Dermis blood vessel endothelial cell (primary cell): ENCODE measurements around the gene SYCE1. TPM values are rescaled to one million over a fixed set of nuclear protein-coding genes. Genes with fewer than 3 reads are reported as not detected.
"Not testable (repeated sequence)": the region's sequence is repeated elsewhere in the genome, so short reads cannot be mapped to it uniquely, and the experiment has no call there.

Experiments used
- DNase-seq: peaks from one replicate; pipeline ENCODE4 v3.0.0; 2010
- total RNA-seq: library from RNA; depleted of rRNA; stranded (reverse); fragments of >200 nt; gene quantifications from 2 replicates; pipeline ENCODE4 v1.2.3, GENCODE V29; 2014

Gene SYCE1
- total RNA-seq, 1 donor from 2014 or later: not detected

DNA sequence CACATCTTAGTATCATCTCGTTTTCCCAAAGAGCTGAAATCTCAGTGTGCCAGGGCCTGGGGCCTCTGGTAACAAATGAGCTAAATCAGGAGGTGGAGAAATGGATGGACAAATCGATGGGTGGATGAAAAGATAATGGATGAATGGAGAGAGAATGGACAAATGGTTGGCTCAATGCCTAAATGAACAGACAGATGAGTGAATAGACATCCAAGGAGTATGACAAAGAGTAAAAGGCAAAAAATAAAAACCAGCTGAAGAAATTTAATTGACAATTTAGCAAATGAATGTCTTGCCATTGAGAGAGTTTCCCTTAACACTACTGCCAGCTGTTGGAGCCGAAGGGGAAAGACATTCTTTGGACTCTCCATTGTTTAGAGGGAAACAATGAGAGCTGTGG, 8.0 kb downstream of the SYCE1 start:
- peak; percentile 37 for DNase-seq

DNA sequence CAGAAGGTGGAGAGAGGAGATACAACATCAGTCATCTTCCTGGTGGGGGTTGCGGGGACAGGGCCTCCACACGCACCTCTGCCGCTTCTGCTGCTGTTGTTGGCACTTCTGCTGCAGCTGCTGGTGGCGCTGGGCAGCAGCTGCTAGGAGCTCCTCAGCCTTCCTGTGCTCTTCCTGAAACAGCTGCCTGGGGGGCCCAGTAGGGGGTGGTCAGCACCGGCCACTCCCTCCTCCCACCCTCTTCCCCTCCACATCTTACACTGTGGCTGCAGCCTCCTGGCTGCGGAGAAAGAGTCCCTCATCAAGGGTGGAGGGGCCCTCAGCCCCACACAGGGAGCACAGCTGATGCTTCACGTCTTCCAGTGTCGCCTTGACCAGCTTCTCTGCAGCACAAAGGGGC, 9.9 kb downstream of the SYCE1 start:
- no peak for DNase-seq

DNA sequence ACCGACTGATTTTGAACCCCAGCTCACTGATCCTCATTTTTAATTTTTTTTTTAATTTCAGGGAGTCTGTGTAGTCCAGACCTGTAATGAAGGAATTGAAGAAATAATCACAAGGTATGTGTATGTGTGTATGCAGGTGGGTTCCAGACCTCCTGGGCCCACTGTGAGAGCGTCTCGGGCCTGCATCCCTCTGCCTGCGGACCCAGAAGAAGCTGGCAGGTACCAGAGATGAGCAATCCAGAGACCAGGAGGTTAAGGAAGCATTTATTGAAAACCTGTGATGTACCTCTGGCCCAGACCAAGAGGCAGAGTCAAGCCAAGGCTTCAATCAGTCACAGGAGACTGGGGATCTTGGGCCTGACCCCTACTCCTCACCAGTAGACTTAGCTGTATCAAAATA, 10.8 kb downstream of the SYCE1 start:
- no peak for DNase-seq

DNA sequence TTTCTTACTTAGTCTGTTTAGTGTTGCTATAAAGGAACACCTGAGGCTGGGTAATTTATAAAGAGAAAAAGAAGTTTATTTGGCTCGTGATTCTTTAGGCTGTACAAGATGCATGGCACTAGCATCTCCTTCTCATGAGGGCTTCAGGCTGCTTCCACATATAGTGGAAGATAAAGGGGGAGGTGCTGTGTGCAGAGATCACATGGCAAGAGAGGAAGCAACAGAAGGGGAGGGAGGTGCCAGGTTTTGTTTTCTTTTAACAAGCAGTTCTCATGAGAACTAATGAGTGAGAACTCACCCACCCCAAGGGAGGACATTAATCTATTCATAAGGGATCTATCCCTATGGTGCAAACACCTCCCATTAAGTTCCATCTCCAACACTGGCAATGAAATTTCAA, 20.9 kb downstream of the SYCE1 start:
- DNase-seq: no peak

DNA sequence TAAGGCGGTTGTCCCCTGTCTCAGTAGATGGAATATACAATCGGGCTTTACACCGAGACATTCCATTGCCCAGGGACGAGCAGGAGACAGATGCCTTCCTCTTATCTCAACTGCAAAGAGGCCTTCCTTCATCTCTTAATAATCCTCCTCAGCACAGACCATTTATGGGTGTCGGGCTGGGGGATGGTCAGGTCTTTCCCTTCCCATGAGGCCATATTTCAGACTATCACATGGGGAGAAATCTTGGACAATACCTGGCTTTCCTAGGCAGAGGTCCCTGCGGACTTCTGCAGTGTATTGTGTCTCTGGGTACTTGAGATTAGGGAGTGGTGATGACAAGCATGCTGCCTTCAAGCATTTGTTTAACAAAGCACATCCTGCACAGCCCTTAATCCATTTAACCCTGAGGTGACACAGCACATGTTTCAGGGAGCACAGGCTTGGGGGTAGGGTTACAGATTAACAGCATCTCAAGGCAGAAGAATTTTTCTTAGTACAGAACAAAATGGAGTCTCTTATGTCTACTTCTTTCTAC, 23.9 kb downstream of the SYCE1 start:
- not testable (repeated sequence) for DNase-seq

DNA sequence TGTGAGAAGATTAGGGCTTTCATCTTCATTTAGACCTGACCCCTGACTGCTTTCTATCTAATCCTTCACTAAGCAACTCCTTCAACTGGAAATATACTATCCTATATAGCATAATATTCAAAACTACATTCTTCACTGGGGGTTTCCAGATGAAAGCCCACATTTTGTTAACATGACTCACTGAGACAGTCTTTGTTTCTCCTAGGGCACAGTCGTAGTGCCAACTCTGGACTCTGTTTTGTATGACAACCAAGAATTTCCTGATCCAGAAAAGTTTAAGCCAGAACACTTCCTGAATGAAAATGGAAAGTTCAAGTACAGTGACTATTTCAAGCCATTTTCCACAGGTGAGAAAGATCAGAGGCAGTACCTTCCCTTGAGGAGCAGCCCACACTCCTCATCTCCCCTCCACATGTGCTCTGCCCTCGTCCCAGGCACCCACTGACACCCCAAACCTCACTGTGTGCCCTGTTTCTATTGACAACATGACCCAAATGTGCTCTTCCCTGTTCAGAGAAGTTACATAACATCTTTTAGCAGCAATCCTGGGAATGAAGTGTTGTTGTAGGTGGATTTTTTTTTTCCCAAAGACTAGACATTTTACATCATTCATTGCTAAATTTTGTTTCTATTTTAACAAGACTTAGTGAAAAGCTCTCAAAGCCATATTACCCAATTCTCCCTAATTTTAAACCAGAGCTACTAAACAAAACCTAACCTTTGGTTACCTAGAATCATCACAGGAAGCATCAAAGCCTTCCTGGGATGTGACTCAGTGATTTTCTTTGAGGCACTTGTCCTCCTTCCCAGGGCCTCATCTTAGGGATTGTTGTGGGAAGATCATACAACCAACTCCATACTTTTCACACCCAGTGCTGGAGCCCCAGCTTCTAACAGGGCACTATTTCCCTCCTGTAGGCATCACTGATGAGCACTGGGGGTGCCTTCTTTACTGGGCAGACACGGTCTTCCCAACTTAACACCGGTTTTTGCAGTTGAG, 27.5 kb downstream of the SYCE1 start:
- DNase-seq: peak; percentile 45

DNA sequence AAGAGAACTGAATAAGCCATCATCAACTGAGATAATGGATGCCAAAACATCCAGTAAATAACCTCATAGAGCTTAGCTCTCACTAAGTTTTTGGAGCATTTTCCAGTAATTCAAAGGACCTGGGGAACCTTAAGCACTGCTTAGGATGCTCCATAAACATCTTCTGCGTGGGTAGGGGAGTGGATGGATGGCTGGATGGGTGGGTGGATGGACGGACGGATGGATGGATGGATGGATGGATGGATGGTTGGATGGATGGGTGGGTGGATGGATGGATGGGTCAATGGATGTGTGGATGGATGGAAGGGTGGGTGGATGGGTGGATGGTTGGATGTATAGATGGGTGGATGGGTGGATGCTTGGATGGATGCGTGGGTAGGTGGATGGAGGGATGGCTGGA, 29.2 kb downstream of the SYCE1 start:
- no peak for DNase-seq

DNA sequence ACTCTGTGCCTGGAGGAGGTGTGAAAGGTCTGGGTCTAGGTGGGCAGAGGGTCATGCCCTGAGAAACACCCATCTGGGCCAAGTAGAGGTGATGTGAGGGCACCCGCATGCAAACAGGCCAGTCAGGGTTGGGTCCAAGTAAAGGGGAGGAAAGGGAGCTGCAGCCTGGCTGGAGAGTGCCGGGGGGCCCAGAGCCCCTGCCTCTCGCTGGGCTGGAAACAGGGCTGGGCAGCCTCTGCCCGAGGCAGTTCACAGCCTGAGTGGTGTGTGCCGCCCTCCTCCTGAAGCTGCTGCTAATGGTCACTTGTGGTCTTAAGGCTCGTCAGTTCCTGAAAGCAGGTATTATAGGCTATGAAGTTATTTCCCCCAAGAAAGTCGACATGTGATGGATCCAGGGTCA, 31.0 kb downstream of the SYCE1 start:
- no peak for DNase-seq

DNA sequence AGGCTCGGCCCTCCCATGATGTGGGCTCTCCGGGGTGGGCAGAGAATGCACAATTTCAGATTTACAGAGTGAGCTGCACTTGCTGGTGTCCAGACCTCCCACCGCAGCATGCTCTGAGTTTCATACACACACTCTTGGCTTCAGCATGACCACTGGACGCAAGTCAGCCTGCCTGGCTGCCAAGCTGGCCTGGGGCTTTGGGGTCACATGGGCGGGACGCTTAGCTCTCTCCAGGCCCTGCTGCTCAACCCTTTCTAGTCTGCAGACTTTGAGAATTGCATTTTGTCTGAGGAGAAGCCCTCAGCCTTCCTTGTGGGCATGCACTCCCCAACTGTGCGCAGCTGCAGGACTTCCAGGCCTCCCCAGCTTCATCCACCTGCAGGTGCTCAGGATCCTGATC, 32.5 kb downstream of the SYCE1 start:
- DNase-seq: no peak

DNA sequence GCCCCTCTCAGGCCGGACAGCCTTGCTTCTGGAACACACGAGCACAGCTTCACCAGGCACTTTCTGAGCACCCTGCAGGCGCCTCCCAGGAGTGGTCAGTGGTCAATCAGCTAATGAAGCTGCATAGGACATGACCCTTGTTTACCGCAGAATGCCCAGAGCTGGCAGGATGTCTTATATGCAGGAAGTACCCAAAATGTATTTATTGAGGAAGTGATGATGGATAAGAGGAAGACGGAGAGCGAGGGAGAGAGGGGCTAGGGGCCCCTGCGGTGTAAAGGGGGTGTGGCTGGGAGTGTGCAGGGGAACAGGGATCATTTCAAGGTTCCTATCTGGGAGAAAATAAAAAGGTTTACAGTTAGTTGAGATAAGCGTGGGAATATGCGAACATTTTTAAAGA, 34.9 kb downstream of the SYCE1 start:
- DNase-seq: no peak

DNA sequence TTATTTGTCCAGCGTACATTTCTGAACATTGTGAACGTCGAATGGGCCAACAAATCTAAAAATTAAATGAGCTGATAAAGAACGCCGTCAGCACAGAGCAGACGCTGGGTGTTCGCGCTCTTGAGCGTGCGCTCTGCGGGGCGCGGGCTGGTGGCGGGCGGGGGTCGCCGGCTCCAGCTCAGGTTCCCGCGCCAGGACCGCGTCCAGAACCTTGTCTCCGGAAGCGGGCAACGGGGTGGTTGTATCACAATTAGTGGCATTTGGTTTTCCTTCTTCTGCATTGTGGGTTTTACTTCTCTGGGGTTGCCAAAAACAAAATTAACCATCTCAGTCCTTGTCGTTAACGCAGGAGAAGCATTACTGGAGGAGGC, 35.8 kb downstream of the SYCE1 start:
- DNase-seq: no peak

DNA sequence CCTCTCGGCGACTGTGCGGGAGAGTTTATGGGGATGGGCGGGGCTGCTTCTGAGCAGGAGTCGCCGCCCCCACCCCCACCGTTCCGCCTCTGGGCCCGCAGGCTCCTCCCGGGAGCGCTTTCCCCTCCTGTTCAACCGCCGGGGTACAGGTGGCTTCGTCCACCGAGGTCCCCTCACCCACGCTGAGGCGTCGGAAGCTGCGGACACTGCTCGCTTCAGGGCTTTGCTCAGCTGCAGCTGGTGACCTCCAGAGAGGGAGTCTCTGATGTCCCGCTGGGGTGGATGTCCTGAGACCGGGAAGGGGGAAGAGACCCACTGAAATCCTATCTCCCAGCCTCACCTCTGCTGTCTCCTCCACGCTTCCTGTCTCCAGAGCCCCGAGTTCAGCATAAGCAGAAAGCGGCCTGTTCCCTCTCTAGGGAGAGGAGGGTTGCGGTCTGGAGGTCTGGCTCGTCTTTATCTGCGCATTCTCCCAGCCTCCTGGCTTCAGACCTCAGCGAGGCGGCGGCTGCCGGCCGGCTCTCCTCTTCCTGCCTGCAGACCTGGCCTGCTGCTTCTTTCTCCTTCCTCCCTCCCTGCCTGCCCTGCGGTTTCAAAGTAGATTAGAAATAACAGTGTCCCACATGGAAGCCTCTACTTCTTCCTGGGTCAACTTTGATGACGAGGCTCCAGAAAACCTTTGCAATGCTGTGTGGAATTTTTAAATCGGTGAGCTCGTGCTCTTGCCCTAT, 36.4 kb downstream of the SYCE1 start:
- DNase-seq: no peak

DNA sequence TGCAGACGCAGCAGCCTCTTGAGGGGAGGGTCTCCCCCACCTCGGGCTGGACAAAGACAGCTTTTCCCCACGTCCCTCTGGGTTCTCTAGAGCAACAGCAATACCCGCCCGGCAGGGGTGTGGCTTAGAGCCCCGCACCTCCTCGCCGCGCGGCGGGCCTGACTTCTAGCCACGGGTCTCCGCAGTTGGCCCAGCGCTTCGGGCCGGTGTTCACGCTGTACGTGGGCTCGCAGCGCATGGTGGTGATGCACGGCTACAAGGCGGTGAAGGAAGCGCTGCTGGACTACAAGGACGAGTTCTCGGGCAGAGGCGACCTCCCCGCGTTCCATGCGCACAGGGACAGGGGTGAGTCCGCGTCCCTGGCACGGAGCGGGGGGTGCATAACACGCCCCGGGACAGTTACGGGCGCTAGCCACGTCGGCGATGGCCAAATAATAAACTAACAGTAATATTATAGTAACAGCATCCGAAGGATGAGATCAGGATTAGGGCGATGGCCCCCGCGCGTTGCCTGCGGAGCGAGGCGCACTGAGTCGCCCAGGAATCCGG, 37.0 kb downstream of the SYCE1 start:
- no peak for DNase-seq

DNA sequence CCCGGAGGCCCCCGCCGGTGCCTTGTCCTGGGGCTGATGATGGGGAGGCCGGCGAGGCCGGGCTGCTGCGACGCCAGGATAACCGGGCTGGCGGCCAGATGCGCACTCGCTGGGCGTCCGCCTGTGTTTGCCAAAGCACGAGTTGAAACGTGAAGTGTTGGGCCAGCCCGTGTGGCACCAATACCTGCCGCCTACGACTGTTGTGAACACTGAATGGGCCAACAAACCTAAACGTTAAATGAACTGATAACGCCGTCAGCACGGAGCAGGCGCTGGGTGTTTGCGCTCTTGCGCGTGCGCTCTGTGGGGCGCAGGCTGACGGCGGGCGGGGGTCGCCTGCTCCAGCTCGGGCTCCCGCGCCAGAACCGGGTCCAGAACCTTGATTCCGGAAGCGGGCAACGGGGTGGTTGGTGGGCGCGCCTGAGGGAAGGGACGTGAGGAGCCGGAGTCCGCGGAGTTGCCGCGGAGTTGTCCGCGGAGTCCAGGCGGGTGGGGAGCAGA, 37.6 kb downstream of the SYCE1 start:
- DNase-seq: no peak

DNA sequence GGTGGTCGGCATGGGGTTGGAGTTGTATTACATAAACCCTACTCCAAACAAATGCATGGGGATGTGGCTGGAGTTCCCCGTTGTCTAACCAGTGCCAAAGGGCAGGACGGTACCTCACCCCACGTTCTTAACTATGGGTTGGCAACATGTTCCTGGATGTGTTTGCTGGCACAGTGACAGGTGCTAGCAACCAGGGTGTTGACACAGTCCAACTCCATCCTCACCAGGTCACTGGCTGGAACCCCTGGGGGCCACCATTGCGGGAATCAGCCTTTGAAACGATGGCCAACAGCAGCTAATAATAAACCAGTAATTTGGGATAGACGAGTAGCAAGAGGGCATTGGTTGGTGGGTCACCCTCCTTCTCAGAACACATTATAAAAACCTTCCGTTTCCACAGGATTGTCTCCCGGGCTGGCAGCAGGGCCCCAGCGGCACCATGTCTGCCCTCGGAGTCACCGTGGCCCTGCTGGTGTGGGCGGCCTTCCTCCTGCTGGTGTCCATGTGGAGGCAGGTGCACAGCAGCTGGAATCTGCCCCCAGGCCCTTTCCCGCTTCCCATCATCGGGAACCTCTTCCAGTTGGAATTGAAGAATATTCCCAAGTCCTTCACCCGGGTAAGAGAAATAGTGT, 38.3 kb downstream of the SYCE1 start, which contains the start of gene CYP2E1:
Gene CYP2E1 (plus strand): TSS at position 407 of the 632 bp plus-strand sequence. CDS start 33 bp downstream, at position 440.
- no peak for DNase-seq

DNA sequence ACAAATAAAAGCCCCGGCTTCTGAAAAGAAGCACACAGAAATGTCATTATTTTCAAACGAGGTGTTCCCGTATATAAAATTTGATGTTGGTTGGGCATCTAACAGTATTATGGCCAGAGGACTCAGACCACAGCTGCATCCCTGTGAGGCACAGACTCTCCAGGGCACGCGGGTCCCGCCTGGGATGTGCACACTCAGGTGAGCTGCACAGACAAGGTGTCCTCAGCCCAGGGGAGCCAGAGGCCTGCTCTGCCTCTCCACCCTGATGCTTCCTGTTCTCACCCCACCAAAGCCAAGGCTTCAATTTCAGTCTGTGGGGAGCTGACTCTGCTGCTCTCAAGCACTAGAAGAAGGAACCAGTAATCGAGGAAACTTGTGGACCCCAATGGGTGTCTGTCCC, 39.9 kb downstream of the SYCE1 start:
- DNase-seq: no peak

DNA sequence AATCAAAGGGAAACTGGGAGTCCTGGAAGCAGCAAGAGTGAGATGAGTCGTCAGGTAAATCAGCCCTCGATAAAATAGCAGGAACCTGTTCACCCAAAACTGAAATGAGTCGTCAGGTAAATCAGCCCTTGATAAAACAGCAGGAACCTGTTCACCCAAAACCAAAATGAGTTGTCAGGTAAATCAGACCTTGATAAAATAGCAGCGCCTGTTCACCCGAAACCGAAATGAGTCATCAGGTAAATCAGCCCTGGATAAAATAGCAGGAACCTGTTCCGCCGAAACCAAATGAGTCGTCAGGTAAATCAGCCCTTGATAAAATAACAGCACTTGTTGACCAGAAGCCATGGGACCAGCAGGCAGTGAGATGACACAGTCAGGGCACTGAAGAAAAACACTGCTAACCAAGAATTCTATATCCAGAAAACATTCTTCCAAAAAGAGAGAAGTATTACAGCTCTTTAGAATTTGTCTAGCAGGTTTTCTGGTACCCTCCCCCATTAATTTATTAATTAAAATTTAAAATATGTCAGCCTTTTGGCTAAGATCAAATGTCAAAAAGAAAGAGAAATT, 41.7 kb downstream of the SYCE1 start:
- DNase-seq: no peak

DNA sequence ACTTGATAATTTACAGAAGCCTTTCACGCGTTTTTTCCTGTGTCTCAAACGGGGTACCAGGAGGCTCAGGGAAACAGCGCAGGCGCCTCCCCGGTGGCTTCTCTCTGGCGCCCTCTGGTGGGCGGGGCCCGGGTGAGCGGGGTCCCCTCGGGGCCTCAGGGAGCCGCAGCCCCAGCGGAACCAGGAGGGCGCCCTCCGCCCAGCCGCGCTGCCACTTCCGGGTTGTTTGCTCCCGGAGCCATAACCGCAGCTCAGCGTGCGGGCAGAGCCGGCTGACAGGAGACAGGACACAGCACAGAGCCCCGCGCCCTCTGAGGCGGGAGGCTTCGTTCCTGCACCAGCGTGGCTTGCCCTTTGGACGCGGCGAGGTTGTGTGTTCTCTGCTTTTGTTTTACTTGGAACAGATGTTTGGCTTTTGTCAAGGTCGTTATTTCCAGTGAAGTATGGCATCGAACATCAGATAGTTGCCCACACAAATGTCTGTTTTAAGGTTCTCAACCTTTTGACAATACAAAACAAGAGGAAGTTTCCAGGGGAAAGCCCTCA, 45.1 kb downstream of the SYCE1 start:
- peak; percentile 64 for DNase-seq

DNA sequence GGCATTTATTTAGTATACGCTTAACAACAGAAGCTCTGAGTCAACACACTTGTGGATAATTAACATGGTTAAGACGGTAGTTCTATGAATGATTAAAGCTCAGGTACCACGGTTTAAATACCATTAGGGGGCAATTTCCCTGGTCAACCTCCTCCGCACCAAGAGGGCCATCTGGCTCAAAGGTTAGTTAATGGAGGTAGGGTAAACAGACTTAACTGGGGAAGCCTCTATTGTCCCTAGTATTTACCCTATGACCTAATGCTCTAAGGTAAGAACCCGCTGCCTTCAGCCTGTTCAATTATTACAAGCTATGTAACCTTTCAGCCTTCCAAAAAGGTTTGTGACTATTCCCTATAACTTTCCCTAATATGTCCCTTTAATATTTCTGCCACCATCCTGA, 46.9 kb downstream of the SYCE1 start:
- not testable (repeated sequence) for DNase-seq

DNA sequence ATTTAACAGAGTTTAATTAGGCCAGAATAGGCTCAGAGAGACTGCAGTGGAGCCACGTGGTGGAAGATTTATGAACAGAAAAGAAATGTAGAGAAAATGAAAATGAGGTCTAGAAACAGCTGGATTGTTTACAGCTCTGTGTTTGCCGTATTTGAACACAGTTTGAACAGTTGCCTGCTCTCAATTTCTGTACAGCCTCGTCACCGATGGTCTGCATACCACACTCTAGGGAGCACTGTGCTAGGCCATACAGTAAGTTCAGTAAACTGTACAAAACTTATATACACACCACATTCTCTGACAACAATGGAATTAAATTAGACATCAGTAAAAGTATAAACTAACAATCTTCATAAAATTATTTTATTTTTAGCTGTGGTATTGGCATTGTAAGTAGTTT, 49.3 kb downstream of the SYCE1 start:
- DNase-seq: no peak

DNA sequence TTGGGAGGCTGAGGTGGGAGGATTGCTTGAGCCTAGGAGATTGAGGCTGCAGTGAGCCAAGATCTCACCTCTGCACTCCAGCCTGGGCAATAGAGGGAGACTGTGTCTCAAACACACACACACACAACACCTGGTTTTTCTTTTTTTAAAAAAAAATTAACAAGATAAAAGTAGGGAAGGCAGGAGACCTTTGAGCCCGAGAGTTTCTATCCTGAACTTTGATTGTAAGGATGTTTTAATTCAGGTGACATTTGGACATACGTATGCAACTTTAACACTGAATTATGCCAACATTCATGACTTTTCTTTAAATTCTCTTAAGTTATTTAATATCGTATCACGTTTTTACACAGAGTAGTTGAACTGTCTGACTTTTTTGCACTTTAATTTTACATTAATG, 49.9 kb downstream of the SYCE1 start:
- no peak for DNase-seq
